IMR-90 (cell line): Measurements from ENCODE around the gene TPR. TPM values are rescaled to one million over a fixed set of nuclear protein-coding genes. Genes with fewer than 3 reads are reported as not detected.

Source experiments
- ATAC-seq: fragments of 200-7000 bp; cut with Tn5 transposase; 2 replicates; pipeline ENCODE4 v1.9.1; 2020; ENCODE audit warnings: low read depth, mild to moderate bottlenecking, moderate library complexity
- BruUV-seq: library from RNA; stranded (reverse); fragments of 400-500 nt; replicated peaks from 2 replicates; lab custom pipeline; 2021; lab: Mats Ljungman, UMichigan
- CTCF ChIA-PET: fragments of 300-600 bp; formaldehyde crosslinking; extraction: SDS; loops from one replicate; lab custom pipeline; 2021; ENCODE audit warnings: antibody characterized with exemption; lab: Yijun Ruan, JAX
- POLR2A ChIA-PET: fragments of 300-600 bp; sonication (Branson Sonifier 250); formaldehyde crosslinking; loops from one replicate; lab custom pipeline; 2022; ENCODE audit warnings: antibody characterized with exemption; ENCODE audit not compliant: unreplicated experiment; lab: Charles Lee
- DNase-seq: peaks from one replicate; pipeline ENCODE4 v3.0.0; 2013
- H2AFZ ChIP-seq: replicated peaks from 2 replicates; pipeline ENCODE3; 2013; ENCODE audit warnings: low read length, mild to moderate bottlenecking; ENCODE audit not compliant: poor library complexity
- H2AK5ac ChIP-seq: 2 replicates; pipeline ENCODE4 v1.6.1; 2013; ENCODE audit warnings: low read depth, low read length, inconsistent platforms
- H2AK9ac ChIP-seq: replicated peaks from 2 replicates; pipeline ENCODE3; 2013; ENCODE audit warnings: mild to moderate bottlenecking, low read depth, low read length, moderate library complexity; ENCODE audit not compliant: poor library complexity
- H2BK120ac ChIP-seq: 2 replicates; pipeline ENCODE4 v1.6.1; 2013; ENCODE audit warnings: low read depth, low read length, inconsistent platforms
- H2BK15ac ChIP-seq: 3 replicates; pipeline ENCODE4 v1.6.1; 2013; ENCODE audit warnings: low read depth, low read length, inconsistent platforms
- H2BK20ac ChIP-seq: 2 replicates; pipeline ENCODE4 v1.6.1; 2013; ENCODE audit warnings: low read depth, mild to moderate bottlenecking, inconsistent platforms, low read length, moderate library complexity
- H2BK5ac ChIP-seq: 2 replicates; pipeline ENCODE4 v1.6.1; 2013; ENCODE audit warnings: mild to moderate bottlenecking, low read depth, low read length, inconsistent platforms; ENCODE audit not compliant: poor library complexity, severe bottlenecking
- H3K14ac ChIP-seq: replicated peaks from 2 replicates; pipeline ENCODE4 v1.6.1; 2013; ENCODE audit warnings: low read depth, low read length, inconsistent platforms
- H3K18ac ChIP-seq: 2 replicates; pipeline ENCODE4 v1.6.1; 2013; ENCODE audit warnings: low read depth, low read length, control low read depth
- H3K23ac ChIP-seq: 2 replicates; pipeline ENCODE4 v1.6.1; 2013; ENCODE audit warnings: low read depth, low read length, inconsistent platforms
- H3K27ac ChIP-seq: 2 replicates; pipeline ENCODE4 v1.5.1; 2013; ENCODE audit warnings: mild to moderate bottlenecking, control low read depth, low read length; ENCODE audit not compliant: insufficient read depth
- H3K27me3 ChIP-seq: 2 replicates; pipeline ENCODE4 v1.6.1; 2013; ENCODE audit warnings: low read length; ENCODE audit not compliant: control insufficient read depth, insufficient read depth
- H3K36me3 ChIP-seq: 2 replicates; pipeline ENCODE4 v1.6.1; 2013; ENCODE audit warnings: low read length, mixed read lengths; ENCODE audit not compliant: control insufficient read depth, insufficient read depth
- H3K4ac ChIP-seq: 2 replicates; pipeline ENCODE4 v1.6.1; 2013; ENCODE audit warnings: low read depth, low read length, inconsistent platforms
- H3K4me1 ChIP-seq: 2 replicates; pipeline ENCODE4 v1.6.1; 2013; ENCODE audit warnings: low read length, mixed read lengths; ENCODE audit not compliant: control insufficient read depth, insufficient read depth
- H3K4me2 ChIP-seq: 2 replicates; pipeline ENCODE4 v1.6.1; 2013; ENCODE audit warnings: low read depth, mild to moderate bottlenecking, control low read depth, low read length, moderate library complexity
- H3K4me3 ChIP-seq: 2 replicates; pipeline ENCODE4 v1.5.1; 2013; ENCODE audit warnings: low read depth, mild to moderate bottlenecking, control low read depth, low read length, moderate library complexity; ENCODE audit not compliant: insufficient read depth
- H3K56ac ChIP-seq: 2 replicates; pipeline ENCODE4 v1.6.1; 2013; ENCODE audit warnings: low read length, inconsistent platforms; ENCODE audit not compliant: insufficient read depth; ENCODE audit errors: extremely low read depth
- H3K79me1 ChIP-seq, 2 experiments: 2 replicates each; pipeline ENCODE4 v1.6.1; 2013; ENCODE audit warnings: low read length in 2 of 2, inconsistent platforms in 1 of 2, low read depth in 1 of 2
- H3K9ac ChIP-seq: 2 replicates; pipeline ENCODE4 v1.6.1; 2013; ENCODE audit warnings: low read depth, low read length, control low read depth
- H3K9me1 ChIP-seq: 2 replicates; pipeline ENCODE4 v1.6.1; 2013; ENCODE audit warnings: low read length, inconsistent platforms; ENCODE audit not compliant: insufficient read depth
- H3K9me3 ChIP-seq: 2 replicates; pipeline ENCODE4 v1.6.1; 2013; ENCODE audit warnings: low read length; ENCODE audit not compliant: control insufficient read depth, insufficient read depth
- H4K20me1 ChIP-seq: 2 replicates; pipeline ENCODE4 v1.6.1; 2013; ENCODE audit warnings: low read length, inconsistent platforms; ENCODE audit not compliant: insufficient read depth
- H4K5ac ChIP-seq: 2 replicates; pipeline ENCODE4 v1.6.1; 2013; ENCODE audit warnings: mild to moderate bottlenecking, low read depth, low read length, control low read depth
- H4K8ac ChIP-seq, 2 experiments: 2 replicates each; pipeline ENCODE4 v1.6.1; 2013; ENCODE audit warnings: low read depth in 2 of 2, low read length in 2 of 2, control low read depth in 1 of 2, inconsistent platforms in 1 of 2
- H4K91ac ChIP-seq: 2 replicates; pipeline ENCODE4 v1.6.1; 2013; ENCODE audit warnings: low read depth, low read length, inconsistent platforms; ENCODE audit not compliant: insufficient read depth
- MAFK ChIP-seq: IDR thresholded peaks from 2 replicates; pipeline ENCODE4 v1.6.1; 2012; ENCODE audit warnings: low read depth, low read length, improper control_type of control experiment
- RFX5 ChIP-seq: IDR thresholded peaks from 2 replicates; pipeline ENCODE4 v1.8.0; 2012; ENCODE audit warnings: low read depth, mild to moderate bottlenecking, low read length, moderate library complexity
- SMC3 ChIP-seq: fragments of 150-350 bp; IDR thresholded peaks from 2 replicates; pipeline ENCODE4 v1.6.1; 2016; ENCODE audit warnings: low read depth, mild to moderate bottlenecking, antibody characterized with exemption, low read length, moderate library complexity
- WGBS, 2 experiments: methylation state at CpG; one replicate each; pipeline versions ENCODE4 v1.1.5 to v1.1.7; 2013; ENCODE audit warnings: missing lambda C conversion rate in 2 of 2; ENCODE audit not compliant: insufficient read length in 1 of 2; ENCODE audit errors: extremely low coverage in 2 of 2; 5-methylcytosine and 5-hydroxymethylcytosine counted together
- dilution Hi-C: fragments of 300-500 bp; cut with HindIII; formaldehyde crosslinking; loops from one replicate; pipeline ENCODE4 v1.14.3; 2018; ENCODE audit warnings: low sequenced_read_pairs; ENCODE audit not compliant: unreplicated experiment
- in situ Hi-C: fragments of 300-500 bp; cut with MboI; formaldehyde crosslinking; loops from 3 replicates; pipeline ENCODE4 v1.14.3; 2019; ENCODE audit warnings: low sequenced_read_pairs, inconsistent platforms, mixed read lengths
- intact Hi-C: fragments of 100-400 bp; cut with micrococcal nuclease; formaldehyde crosslinking; loops from 2 replicates; pipeline ENCODE4 v1.10.0; 2022
- polyA plus RNA-seq, 3 experiments: library from polyadenylated mRNA; depleted of rRNA; stranded (reverse); fragments of >200 nt; gene quantifications; 2 replicates each; pipeline ENCODE4 v1.2.3, GENCODE V29; 2012; ENCODE audit warnings: low replicate concordance in 1 of 3
- total RNA-seq: library from RNA; depleted of rRNA; stranded (reverse); fragments of >200 nt; gene quantifications from 2 replicates; pipeline ENCODE4 v1.2.3, GENCODE V29; 2012

The TPR gene
- total and polyA plus RNA-seq, 2 of the 4 experiments (the other 2 are of a cell fraction): 38.2 to 60.4 TPM

DNA sequence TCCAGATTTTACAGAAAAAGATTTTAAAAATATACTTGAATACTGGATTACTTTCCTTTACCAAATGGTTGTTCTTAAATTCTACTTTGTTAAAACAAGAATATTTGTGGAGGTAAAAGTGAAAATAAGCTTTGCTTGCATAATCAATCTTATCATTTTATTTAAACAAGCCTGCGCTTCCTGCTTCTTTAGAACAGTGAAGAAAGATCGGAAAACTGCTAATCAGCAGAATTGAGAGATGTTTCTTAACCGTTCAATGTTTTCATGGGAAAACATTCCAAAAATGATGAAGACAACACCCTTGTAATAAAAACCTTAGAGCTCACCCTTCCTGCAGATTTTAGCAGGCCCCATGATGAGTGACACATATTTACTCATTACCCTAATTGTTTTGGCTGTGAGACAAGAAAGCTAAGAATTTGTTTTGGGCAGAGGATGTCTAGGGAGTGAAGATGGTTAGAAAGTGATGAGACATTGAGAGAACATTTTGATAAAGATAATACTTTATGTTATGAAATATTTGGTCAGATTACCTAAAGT is 72.6 kb downstream of the TPR start:
- CTCF ChIA-PET: no interaction called here
- DNase-seq: no peak
- Histone ChIP-seq H2BK120ac (no peak overlapping the region), H3K9me1 (no peaks in the 10 kb centered on the region), H2AK9ac (no peak overlapping the region), H4K91ac (no peak overlapping the region), H4K8ac (no peak overlapping the region), H3K4me3 (no peak overlapping the region), H2BK15ac (no peak overlapping the region), H2AFZ (no peak overlapping the region), H3K14ac (no peak overlapping the region), H3K18ac (no peak overlapping the region), H3K4me1 (no peaks in the 10 kb centered on the region), H2AK5ac (no peak overlapping the region), H3K9me3 (no peaks in the 10 kb centered on the region), H2BK20ac (no peak overlapping the region), H3K4ac (no peak overlapping the region), H3K56ac (no peak overlapping the region), H3K79me1 (no peaks in the 10 kb centered on the region), H3K9ac (no peak overlapping the region), H4K5ac (no peak overlapping the region), H3K27ac (no peak overlapping the region), H2BK5ac (no peak overlapping the region), H3K4me2 (no peak overlapping the region), H3K27me3 (no peaks in the 10 kb centered on the region), H3K23ac (no peak overlapping the region), H4K20me1 (no peaks in the 10 kb centered on the region), H3K36me3 (no peaks in the 10 kb centered on the region)
- dilution Hi-C loops (no loop called here), in situ Hi-C loops (no loop called here), intact Hi-C loops (loop anchor here (10.0 kb wide), 1 partner anchor 148 kb away; no protein-coding TSS in a partner anchor)
- POLR2A ChIA-PET: no interaction called here
- BruUV-seq: no TSS peak
- WGBS, 2 experiments: no CpG with 5 or more reads among the region's 3 CpGs
- ATAC-seq: no peak
- peak; percentile 54 for TF ChIP-seq MAFK
- TF ChIP-seq SMC3: no peak
- TF ChIP-seq RFX5: no peak
